GM18505 (cell line): Measurements from ENCODE around the gene STK24.

Experiments used
- ATAC-seq: cut with Tn5 transposase; IDR thresholded peaks from one replicate; pipeline ENCODE4 v1.9.1; 2021; ENCODE audit not compliant: unreplicated experiment
- POLR2A ChIP-seq: IDR thresholded peaks from 4 replicates; pipeline ENCODE4 v1.6.1; 2011; ENCODE audit warnings: borderline replicate concordance; ENCODE audit not compliant: insufficient read depth, insufficient read length; ENCODE audit errors: extremely low read depth

Gene STK24

GRCh38 chr13:98406427-98406826 lies 170.5 kb downstream of the STK24 start:
- no peak for TF ChIP-seq POLR2A
- no peak for ATAC-seq

DNA sequence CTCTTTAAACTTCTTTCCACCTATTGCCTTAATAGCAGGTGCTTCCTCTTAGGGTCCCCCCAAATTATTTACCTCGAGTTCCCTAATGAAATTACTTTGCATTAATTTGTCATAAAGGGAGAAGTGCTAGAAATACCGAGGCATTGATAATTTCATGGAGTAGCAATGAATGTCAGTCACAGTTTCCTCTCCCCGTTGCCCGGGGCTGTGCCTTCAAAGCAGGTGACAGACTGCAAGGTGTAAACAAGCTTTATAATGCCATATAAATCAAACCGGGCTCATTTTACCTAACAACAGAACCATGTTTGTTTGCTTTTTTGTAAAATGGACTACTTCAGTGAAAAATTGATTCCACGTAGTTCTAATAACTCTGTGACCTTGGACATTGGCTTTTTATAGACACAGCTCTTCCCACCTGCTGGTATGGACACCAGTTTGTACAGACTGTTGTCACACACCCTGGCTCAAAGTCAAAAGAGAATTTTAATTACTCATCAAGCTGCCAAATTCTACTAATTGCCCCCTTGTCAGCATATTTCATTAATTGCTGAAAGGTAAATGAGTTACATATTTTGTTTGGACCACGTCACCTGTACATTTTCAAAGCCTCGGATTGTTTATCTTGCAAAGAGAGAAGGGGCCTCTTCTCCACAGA lies 171.1 kb downstream of the STK24 start:
- ATAC-seq, result no peak
- TF ChIP-seq POLR2A, result no peak

DNA sequence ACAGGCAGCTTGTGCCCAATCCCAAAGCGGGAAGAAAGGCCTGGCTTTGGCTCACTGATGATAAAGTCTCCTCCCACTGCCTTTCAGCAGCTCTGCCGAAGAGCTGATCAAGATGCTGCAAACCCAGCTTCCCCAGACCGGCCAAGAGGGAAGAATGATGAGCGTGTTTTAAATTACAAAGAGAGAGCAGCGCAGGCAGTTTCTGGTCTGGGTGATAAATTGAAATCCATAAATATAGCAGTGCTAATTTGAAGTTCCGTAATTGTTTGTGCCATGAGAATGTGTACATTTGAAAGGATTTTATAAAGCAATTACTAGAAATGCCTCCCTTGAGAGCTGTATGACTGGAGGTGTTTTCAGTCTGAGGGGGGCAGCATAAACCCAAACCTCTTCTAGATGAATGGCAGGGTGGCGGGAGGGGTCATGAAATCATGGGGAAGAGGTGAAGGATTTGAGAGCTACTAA lies 171.8 kb downstream of the STK24 start:
- no peak for ATAC-seq
- no peak for TF ChIP-seq POLR2A

- TF ChIP-seq POLR2A, result no peak
These were observed 173.8 kb downstream of the STK24 start for GRCh38 chr13:98403076-98403475.

DNA sequence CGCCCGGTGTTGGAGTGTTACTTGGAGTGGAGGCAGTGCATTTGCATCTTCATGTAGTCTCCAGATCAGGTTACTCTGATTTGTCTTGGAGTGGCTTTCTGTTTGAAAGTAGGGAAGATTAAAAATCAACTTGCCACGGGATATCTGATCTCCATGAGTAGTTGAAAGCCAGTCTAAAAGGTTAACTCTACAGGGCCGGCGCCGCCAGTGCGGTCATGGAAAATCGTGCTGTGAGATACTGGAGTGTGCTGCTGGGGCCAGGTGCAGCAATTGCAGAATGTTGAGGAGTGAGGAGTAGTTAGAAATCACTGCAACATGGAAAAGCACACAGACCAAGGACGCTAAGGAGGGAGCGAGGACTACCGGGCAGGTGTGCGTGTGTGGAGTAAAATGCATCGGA lies 175.0 kb downstream of the STK24 start:
- ATAC-seq, result no peak
- no peak for TF ChIP-seq POLR2A

More at GRCh38 chr13:98403076-98403475, 173.8 kb downstream of the STK24 start:
- ATAC-seq, result no peak

DNA sequence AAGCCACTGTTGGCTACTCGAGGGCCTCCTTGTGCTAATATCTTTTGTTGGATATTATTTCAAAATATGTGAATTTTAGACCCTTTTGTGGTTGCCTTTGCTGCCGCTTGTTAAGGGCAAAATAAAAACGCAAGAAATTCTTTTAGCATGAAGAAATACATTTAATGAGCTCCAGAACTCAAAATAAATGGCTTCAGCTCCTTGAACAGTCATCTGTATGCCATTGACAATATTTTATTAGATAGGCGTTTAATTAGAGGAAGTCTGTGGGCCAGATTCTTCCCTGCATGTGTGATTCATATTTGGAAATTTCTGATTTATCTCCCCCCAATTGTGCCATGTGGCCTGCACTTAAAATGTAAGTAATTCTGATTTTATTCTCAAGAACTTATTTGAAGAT lies 177.2 kb downstream of the STK24 start:
- ATAC-seq, result no peak
- no peak for TF ChIP-seq POLR2A

DNA sequence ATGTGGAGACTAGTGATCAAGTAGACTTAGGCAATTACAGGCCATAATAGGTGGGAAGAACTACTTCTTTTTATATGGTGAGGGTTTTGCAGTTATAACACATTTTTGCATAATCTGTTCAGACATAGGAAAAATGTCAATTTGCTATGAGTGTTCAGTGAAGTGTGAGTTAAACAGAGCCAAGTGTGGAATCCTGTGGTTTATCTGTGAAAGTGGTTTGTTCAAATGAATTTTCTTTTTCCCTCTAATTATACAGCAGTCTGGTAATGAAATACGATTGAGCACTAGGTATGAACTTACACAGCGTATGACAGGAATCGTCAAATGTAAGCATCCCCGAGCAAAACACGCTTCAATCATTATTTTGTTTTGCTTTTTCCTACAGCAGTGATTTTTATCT lies 178.3 kb downstream of the STK24 start:
- no peak for ATAC-seq
- no peak for TF ChIP-seq POLR2A

- TF ChIP-seq POLR2A, result no peak
- ATAC-seq, result no peak
These were observed 179.0 kb downstream of the STK24 start for GRCh38 chr13:98397861-98398260.

- ATAC-seq, result no peak
- no peak for TF ChIP-seq POLR2A
These were observed 179.7 kb downstream of the STK24 start for GRCh38 chr13:98397221-98397620.

DNA sequence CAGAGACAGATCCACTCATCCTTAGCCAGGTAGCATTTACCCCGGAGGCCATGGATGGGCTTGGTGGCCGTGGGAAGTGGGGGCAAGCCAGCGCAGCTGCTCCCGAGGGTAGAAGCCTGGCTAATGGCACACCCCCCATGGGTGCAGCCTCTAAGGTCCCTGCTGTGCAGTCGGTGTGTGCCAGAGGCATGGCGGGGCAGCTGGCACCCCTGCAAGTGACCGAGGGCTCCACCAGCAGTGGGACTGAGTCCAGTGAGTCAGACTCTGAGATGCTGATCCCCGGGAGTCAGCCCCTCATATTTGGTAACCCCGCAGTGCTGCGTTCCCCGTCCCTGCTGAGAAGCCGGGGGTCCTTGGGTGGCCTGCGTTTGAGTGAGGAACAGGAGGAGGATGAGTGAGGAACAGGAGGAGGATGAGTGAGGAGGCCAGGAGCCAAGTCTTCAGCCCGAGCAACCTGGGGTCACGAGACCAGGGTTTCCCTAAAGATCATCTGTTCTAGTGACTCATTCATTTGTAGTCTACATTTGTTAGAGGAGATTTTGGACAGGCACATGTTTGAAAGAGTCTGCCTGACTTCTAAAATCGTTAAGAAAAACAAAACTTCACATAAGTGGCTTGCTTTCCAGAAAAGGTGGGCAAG lies 180.7 kb downstream of the STK24 start:
- ATAC-seq, result no peak
- TF ChIP-seq POLR2A, result no peak
